Nephron (organoid): Measurements from ENCODE around the gene CERS6.

Experiments used
- H3K27ac Mint-ChIP-seq, 3 experiments: 2 replicates each; pipeline ENCODE4 v1.8.0; 2020; ENCODE audit warnings: mixed read lengths in 3 of 3, mild to moderate bottlenecking in 2 of 3, moderate library complexity in 1 of 3
- H3K27me3 Mint-ChIP-seq: 2 replicates; pipeline ENCODE4 v1.8.0; 2021; ENCODE audit warnings: low read depth, mild to moderate bottlenecking, moderate library complexity, mixed read lengths
- H3K36me3 Mint-ChIP-seq: 2 replicates; pipeline ENCODE4 v1.8.0; 2020; ENCODE audit warnings: low read depth, mixed read lengths
- H3K4me1 Mint-ChIP-seq: 2 replicates; pipeline ENCODE4 v1.8.0; 2020; ENCODE audit warnings: mixed read lengths
- H3K4me3 Mint-ChIP-seq, 3 experiments: 2 replicates each; pipeline ENCODE4 v1.8.0; 2020; ENCODE audit warnings: mild to moderate bottlenecking in 3 of 3, mixed read lengths in 3 of 3, moderate library complexity in 2 of 3
- H3K9me3 Mint-ChIP-seq: 2 replicates; pipeline ENCODE4 v1.8.0; 2020; ENCODE audit warnings: mixed read lengths
- TF ChIP-seq, protein P1 (sequence below), 3 experiments: fragments of 200-600 bp; sonication (generic); IDR thresholded peaks; one replicate each; pipeline ENCODE4 v1.5.0; 2021; ENCODE audit warnings: antibody characterized with exemption in 3 of 3; ENCODE audit not compliant: unreplicated experiment in 3 of 3

CERS6 gene

GRCh38 chr2:168424971-168425370 is 31.1 kb upstream of the CERS6 start:
- Mint-ChIP-seq H3K4me1 (peaks cover 5% of the 10 kb centered on the region), H3K4me3 (no peak overlapping the region), H3K27ac (no peak overlapping the region), H3K9me3 (peaks cover 2% of the 10 kb centered on the region), H3K36me3 (no peaks in the 10 kb centered on the region), H3K27me3 (peaks cover 5% of the 10 kb centered on the region)
- TF ChIP-seq, protein P1, sequence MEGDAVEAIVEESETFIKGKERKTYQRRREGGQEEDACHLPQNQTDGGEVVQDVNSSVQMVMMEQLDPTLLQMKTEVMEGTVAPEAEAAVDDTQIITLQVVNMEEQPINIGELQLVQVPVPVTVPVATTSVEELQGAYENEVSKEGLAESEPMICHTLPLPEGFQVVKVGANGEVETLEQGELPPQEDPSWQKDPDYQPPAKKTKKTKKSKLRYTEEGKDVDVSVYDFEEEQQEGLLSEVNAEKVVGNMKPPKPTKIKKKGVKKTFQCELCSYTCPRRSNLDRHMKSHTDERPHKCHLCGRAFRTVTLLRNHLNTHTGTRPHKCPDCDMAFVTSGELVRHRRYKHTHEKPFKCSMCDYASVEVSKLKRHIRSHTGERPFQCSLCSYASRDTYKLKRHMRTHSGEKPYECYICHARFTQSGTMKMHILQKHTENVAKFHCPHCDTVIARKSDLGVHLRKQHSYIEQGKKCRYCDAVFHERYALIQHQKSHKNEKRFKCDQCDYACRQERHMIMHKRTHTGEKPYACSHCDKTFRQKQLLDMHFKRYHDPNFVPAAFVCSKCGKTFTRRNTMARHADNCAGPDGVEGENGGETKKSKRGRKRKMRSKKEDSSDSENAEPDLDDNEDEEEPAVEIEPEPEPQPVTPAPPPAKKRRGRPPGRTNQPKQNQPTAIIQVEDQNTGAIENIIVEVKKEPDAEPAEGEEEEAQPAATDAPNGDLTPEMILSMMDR (IDR thresholded peaks at IDR 0.05; ENCODE audit: unreplicated experiment in 3 of 3) = no peak

- Mint-ChIP-seq H3K4me1 (no peaks in the 10 kb centered on the region), H3K27me3 (no peaks in the 10 kb centered on the region), H3K36me3 (no peaks in the 10 kb centered on the region), H3K27ac (no peak overlapping the region), H3K9me3 (no peaks in the 10 kb centered on the region), H3K4me3 (no peak overlapping the region)
- TF ChIP-seq, protein P1 (IDR thresholded peaks at IDR 0.05; ENCODE audit: unreplicated experiment in 3 of 3) = no peak
Observed at GRCh38 chr2:168426861-168427260, 29.2 kb upstream of the CERS6 start.

DNA sequence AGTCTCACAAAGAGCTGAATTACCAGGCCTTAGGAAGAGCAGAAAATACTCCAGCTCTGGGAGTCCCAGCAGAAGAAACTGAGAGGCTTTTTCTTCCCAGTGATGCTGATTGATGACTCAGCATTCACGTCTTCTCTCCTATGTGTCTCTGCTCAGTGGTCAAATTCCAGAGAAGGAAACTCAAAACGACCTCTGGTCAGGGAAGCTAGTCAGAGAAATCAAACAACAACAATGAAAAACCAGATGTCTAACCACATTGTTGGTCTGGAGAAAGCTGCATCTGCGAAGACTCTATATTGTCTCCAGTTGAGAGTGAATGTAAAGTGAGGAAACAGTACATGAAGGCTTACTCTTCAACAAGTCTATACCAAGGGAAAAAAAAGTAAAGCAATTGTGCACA is 28.6 kb upstream of the CERS6 start:
- H3K9me3 Mint-ChIP-seq = no peaks in the 10 kb centered on the region
- H3K36me3 Mint-ChIP-seq = no peaks in the 10 kb centered on the region
- H3K27me3 Mint-ChIP-seq = no peaks in the 10 kb centered on the region
- no peak overlapping the region for H3K27ac Mint-ChIP-seq
- TF ChIP-seq, protein P1 (IDR thresholded peaks at IDR 0.05; ENCODE audit: unreplicated experiment in 3 of 3) = no peak
- no peaks in the 10 kb centered on the region for H3K4me1 Mint-ChIP-seq
- H3K4me3 Mint-ChIP-seq = no peak overlapping the region

GRCh38 chr2:168428431-168428830 is 27.6 kb upstream of the CERS6 start:
- Mint-ChIP-seq H3K36me3 (no peaks in the 10 kb centered on the region), H3K4me3 (no peak overlapping the region), H3K27ac (no peak overlapping the region), H3K9me3 (no peaks in the 10 kb centered on the region), H3K27me3 (no peaks in the 10 kb centered on the region), H3K4me1 (peaks cover 2% of the 10 kb centered on the region)
- TF ChIP-seq, protein P1 (IDR thresholded peaks at IDR 0.05; ENCODE audit: unreplicated experiment in 3 of 3) = no peak

DNA sequence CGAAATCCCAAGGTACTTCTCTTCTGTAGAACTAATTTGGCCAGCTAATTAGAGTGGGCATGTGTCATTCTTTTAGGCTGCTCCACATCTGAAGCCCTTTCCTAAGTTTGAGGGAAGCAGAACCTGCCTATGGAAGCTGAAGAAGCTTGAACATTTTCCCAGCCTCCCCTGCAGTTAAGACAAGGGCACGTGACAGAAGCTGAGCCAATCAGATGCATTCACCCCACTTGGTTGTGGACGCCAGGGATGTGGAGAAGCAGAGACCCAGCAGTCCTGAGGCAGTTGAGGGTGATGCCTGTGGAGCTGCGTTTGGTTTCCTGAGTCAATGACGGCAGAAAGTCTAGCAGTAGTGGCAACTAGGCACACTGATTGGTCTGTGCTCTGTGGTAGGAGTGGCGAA is 26.1 kb upstream of the CERS6 start:
- TF ChIP-seq, protein P1 (IDR thresholded peaks at IDR 0.05; ENCODE audit: unreplicated experiment in 3 of 3) = no peak
- peaks cover 17% of the 10 kb centered on the region for H3K4me1 Mint-ChIP-seq
- H3K27me3 Mint-ChIP-seq = no peaks in the 10 kb centered on the region
- no peak overlapping the region for H3K27ac Mint-ChIP-seq
- H3K36me3 Mint-ChIP-seq = peaks cover 2% of the 10 kb centered on the region
- no peak overlapping the region for H3K4me3 Mint-ChIP-seq
- H3K9me3 Mint-ChIP-seq = no peaks in the 10 kb centered on the region

GRCh38 chr2:168430431-168430830 is 25.6 kb upstream of the CERS6 start:
- no peak overlapping the region for H3K4me3 Mint-ChIP-seq
- TF ChIP-seq, protein P1 (IDR thresholded peaks at IDR 0.05; ENCODE audit: unreplicated experiment in 3 of 3) = no peak
- H3K9me3 Mint-ChIP-seq = no peaks in the 10 kb centered on the region
- peaks cover 3% of the 10 kb centered on the region for H3K36me3 Mint-ChIP-seq
- H3K27ac Mint-ChIP-seq = no peak overlapping the region
- peaks cover 20% of the 10 kb centered on the region for H3K4me1 Mint-ChIP-seq
- H3K27me3 Mint-ChIP-seq = no peaks in the 10 kb centered on the region
